ENCODE measurements around the gene PIGS.

DNA sequence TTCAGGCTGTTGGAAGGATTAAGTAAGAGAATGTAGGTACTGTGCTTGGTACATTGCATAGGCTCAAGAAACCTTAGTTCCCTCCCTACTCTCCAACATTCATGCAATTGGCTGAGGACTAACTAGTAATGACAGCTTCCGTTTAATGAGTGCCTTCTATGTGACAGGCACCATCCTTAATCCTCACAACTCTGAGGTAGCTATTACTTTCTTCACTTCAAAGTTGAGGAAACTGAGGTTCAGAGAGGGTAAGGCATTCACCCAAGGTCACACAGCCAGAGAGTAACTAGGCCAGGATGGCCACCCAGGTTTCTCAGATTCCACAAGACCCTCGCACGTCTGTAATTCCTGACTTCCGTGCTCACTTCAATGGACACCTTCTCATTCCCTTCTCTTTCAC lies 41.1 kb downstream of the PIGS start:
- no peak for TF ChIP-seq POLR2A (conservative IDR thresholded peaks at IDR 0.05)
- TF ChIP-seq, protein P1, sequence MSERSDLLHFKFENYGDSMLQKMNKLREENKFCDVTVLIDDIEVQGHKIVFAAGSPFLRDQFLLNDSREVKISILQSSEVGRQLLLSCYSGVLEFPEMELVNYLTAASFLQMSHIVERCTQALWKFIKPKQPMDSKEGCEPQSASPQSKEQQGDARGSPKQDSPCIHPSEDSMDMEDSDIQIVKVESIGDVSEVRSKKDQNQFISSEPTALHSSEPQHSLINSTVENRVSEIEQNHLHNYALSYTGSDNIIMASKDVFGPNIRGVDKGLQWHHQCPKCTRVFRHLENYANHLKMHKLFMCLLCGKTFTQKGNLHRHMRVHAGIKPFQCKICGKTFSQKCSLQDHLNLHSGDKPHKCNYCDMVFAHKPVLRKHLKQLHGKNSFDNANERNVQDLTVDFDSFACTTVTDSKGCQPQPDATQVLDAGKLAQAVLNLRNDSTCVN (CRISPR knock-in tag; IDR thresholded peaks at IDR 0.05), result no peak
- TF ChIP-seq CBFB (CRISPR knock-in tag; IDR thresholded peaks at IDR 0.05), result no peak
- TF ChIP-seq CHD2 (IDR thresholded peaks at IDR 0.05; ENCODE audit: low read depth, low read length), result no peak
- TF ChIP-seq, protein P2, sequence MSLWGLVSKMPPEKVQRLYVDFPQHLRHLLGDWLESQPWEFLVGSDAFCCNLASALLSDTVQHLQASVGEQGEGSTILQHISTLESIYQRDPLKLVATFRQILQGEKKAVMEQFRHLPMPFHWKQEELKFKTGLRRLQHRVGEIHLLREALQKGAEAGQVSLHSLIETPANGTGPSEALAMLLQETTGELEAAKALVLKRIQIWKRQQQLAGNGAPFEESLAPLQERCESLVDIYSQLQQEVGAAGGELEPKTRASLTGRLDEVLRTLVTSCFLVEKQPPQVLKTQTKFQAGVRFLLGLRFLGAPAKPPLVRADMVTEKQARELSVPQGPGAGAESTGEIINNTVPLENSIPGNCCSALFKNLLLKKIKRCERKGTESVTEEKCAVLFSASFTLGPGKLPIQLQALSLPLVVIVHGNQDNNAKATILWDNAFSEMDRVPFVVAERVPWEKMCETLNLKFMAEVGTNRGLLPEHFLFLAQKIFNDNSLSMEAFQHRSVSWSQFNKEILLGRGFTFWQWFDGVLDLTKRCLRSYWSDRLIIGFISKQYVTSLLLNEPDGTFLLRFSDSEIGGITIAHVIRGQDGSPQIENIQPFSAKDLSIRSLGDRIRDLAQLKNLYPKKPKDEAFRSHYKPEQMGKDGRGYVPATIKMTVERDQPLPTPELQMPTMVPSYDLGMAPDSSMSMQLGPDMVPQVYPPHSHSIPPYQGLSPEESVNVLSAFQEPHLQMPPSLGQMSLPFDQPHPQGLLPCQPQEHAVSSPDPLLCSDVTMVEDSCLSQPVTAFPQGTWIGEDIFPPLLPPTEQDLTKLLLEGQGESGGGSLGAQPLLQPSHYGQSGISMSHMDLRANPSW (CRISPR knock-in tag; IDR thresholded peaks at IDR 0.05), result no peak
- TF ChIP-seq, protein P3, sequence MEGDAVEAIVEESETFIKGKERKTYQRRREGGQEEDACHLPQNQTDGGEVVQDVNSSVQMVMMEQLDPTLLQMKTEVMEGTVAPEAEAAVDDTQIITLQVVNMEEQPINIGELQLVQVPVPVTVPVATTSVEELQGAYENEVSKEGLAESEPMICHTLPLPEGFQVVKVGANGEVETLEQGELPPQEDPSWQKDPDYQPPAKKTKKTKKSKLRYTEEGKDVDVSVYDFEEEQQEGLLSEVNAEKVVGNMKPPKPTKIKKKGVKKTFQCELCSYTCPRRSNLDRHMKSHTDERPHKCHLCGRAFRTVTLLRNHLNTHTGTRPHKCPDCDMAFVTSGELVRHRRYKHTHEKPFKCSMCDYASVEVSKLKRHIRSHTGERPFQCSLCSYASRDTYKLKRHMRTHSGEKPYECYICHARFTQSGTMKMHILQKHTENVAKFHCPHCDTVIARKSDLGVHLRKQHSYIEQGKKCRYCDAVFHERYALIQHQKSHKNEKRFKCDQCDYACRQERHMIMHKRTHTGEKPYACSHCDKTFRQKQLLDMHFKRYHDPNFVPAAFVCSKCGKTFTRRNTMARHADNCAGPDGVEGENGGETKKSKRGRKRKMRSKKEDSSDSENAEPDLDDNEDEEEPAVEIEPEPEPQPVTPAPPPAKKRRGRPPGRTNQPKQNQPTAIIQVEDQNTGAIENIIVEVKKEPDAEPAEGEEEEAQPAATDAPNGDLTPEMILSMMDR (IDR thresholded peaks at IDR 0.05 in 2 of 3, conservative IDR thresholded peaks at IDR 0.05 in 1 of 3; ENCODE audit: insufficient read depth in 2 of 3, low read depth in 1 of 3, low read length in 3 of 3), result no peak
- no peak for TF ChIP-seq ZBTB1 (CRISPR knock-in tag; IDR thresholded peaks at IDR 0.05; ENCODE audit: borderline replicate concordance, low read depth)
- no peak for TF ChIP-seq SIRT6 (IDR thresholded peaks at IDR 0.05; ENCODE audit: low read depth, low read length)
- no peak for TF ChIP-seq POLR2AphosphoS5 (IDR thresholded peaks at IDR 0.05; ENCODE audit: control insufficient read depth, insufficient read depth, low read depth, low read length)
- TF ChIP-seq POLR3A (IDR thresholded peaks at IDR 0.05; ENCODE audit: borderline replicate concordance, extremely low read depth, insufficient read depth, insufficient read length), result no peak
- no peak for TF ChIP-seq SP1 (CRISPR knock-in tag; IDR thresholded peaks at IDR 0.05)
- no peak for TF ChIP-seq SIN3A (IDR thresholded peaks at IDR 0.05; ENCODE audit: borderline replicate concordance in 2 of 2, control insufficient read depth in 1 of 2, low read depth in 2 of 2, low read length in 2 of 2)
- TF ChIP-seq ZC3H4 (CRISPR knock-in tag; IDR thresholded peaks at IDR 0.05; ENCODE audit: borderline replicate concordance), result no peak
